K562 (cell line): Measurements from ENCODE around the gene ASXL2. TPM values are rescaled to one million over a fixed set of nuclear protein-coding genes. Genes with fewer than 3 reads are reported as not detected.

Experiments used
- ATAC-seq: fragments of 200-7000 bp; cut with Tn5 transposase; 3 replicates; pipeline ENCODE4 v1.9.1; 2020; ENCODE audit warnings: moderate library complexity
- BruUV-seq: library from RNA; stranded (reverse); fragments of 400-500 nt; replicated peaks from 2 replicates; lab custom pipeline; 2021; lab: Mats Ljungman, UMichigan
- CTCF ChIA-PET: fragments of 300-600 bp; formaldehyde crosslinking; extraction: SDS; loops from one replicate; lab custom pipeline; 2021; ENCODE audit warnings: low intra/inter-chr PET ratio; lab: Yijun Ruan, JAX
- POLR2A ChIA-PET: fragments of 300-600, 350-650 bp; sonication (Branson Sonifier 250); formaldehyde crosslinking; extraction: SDS; loops from one replicate; lab custom pipeline; 2021; ENCODE audit warnings: antibody characterized with exemption, inconsistent platforms; lab: Yijun Ruan, JAX
- DNase-seq, 4 experiments: peaks; one replicate each; pipeline versions ENCODE4 v3.0.0 to v3.0.0-alpha.2; 2011 to 2018; ENCODE audit warnings: low spot score in 3 of 4, mixed read lengths in 3 of 4; ENCODE audit errors: extremely low read depth in 1 of 4
- FAIRE-seq: peaks from 2 replicates; lab custom pipeline; 2011; peaks lifted over from hg19 to GRCh38; lab: Jason Lieb, UNC
- H2AFZ ChIP-seq: 2 replicates; pipeline ENCODE4 v1.6.0; 2011; ENCODE audit warnings: low read depth, low read length, control low read depth, inconsistent platforms
- H3K27ac ChIP-seq: fragments of 200-600 bp; 3 replicates; pipeline ENCODE4 v1.8.0; 2011; ENCODE audit warnings: low read depth, mild to moderate bottlenecking, control low read depth, inconsistent platforms, low read length, moderate library complexity, mixed read lengths; ENCODE audit errors: extremely low read depth
- H3K27me3 ChIP-seq, 2 experiments: fragments of 300-600 bp in 1 of 2; 2 replicates in 1 of 2; 3 replicates in 1 of 2; pipeline versions ENCODE4 v1.6.0 to v1.8.0; 2011; ENCODE audit warnings: inconsistent platforms in 2 of 2, low read length in 2 of 2, mild to moderate bottlenecking in 1 of 2, mixed read lengths in 1 of 2, moderate library complexity in 1 of 2; ENCODE audit not compliant: control insufficient read depth in 2 of 2, insufficient read depth in 2 of 2
- H3K36me3 ChIP-seq: fragments of 300-600 bp; 3 replicates; pipeline ENCODE4 v1.8.0; 2011; ENCODE audit warnings: mild to moderate bottlenecking, low read length, inconsistent platforms; ENCODE audit not compliant: control insufficient read depth, insufficient read depth
- H3K4me1 ChIP-seq, 2 experiments: fragments of 200-600 bp in 1 of 2; replicated peaks in 1 of 2; 2 replicates in 1 of 2; 3 replicates in 1 of 2; pipeline versions ENCODE4 v1.5.1 to v1.8.0; 2011; ENCODE audit warnings: inconsistent platforms in 2 of 2, low read length in 2 of 2, mild to moderate bottlenecking in 1 of 2, mixed read lengths in 1 of 2, moderate library complexity in 1 of 2; ENCODE audit not compliant: control insufficient read depth in 2 of 2, insufficient read depth in 2 of 2
- H3K4me2 ChIP-seq: 2 replicates; pipeline ENCODE4 v1.6.1; 2011; ENCODE audit warnings: low read length, control low read depth, inconsistent platforms, mixed read lengths; ENCODE audit not compliant: insufficient read depth
- H3K4me3 ChIP-seq: fragments of 200-600 bp; sonication (generic), shearing (Covaris generic); 2 replicates; pipeline ENCODE4 v1.5.1; 2016; ENCODE audit warnings: control low read depth, inconsistent platforms
- H3K79me2 ChIP-seq: fragments of 200-600 bp; 3 replicates; pipeline ENCODE4 v1.8.0; 2011; ENCODE audit warnings: low read length, inconsistent platforms; ENCODE audit not compliant: control insufficient read depth, insufficient read depth
- H3K9ac ChIP-seq, 2 experiments: 2 replicates each; pipeline versions ENCODE4 v1.6.0 to v1.6.1; 2011; ENCODE audit warnings: low read depth in 2 of 2, low read length in 2 of 2, control low read depth in 1 of 2, inconsistent platforms in 1 of 2, mild to moderate bottlenecking in 1 of 2, mixed read lengths in 1 of 2; ENCODE audit not compliant: insufficient read depth in 1 of 2
- H3K9me1 ChIP-seq: one replicate; pipeline ENCODE4 v1.6.0; 2011; ENCODE audit warnings: inconsistent platforms, mild to moderate bottlenecking, low read length, moderate library complexity; ENCODE audit not compliant: control insufficient read depth, insufficient read depth
- H3K9me3 ChIP-seq: replicated peaks from 2 replicates; pipeline ENCODE4 v1.5.1; 2011; ENCODE audit warnings: low read depth, low read length, inconsistent platforms; ENCODE audit not compliant: control insufficient read depth, insufficient read depth
- H4K20me1 ChIP-seq: replicated peaks from 2 replicates; pipeline ENCODE4 v1.6.1; 2011; ENCODE audit warnings: low read length, inconsistent platforms, mixed read lengths; ENCODE audit not compliant: control insufficient read depth, insufficient read depth
- CBX8 ChIP-seq: fragments of 200-600 bp; sonication (generic); IDR thresholded peaks from 2 replicates; pipeline ENCODE4 v1.6.1; 2012; ENCODE audit warnings: borderline replicate concordance, mixed run types, low read depth, mild to moderate bottlenecking, moderate library complexity, mixed read lengths, low read length, control low read depth, inconsistent platforms; ENCODE audit not compliant: poor library complexity, severe bottlenecking; ENCODE audit errors: extremely low read depth
- CCAR2 ChIP-seq: fragments of 200-400 bp; formaldehyde crosslinking; IDR thresholded peaks from 2 replicates; pipeline ENCODE4 v1.6.1; 2017; ENCODE audit warnings: mild to moderate bottlenecking, low read depth, low read length
- ILK ChIP-seq: fragments of 450-650 bp; IDR thresholded peaks from 2 replicates; pipeline ENCODE4 v1.6.1; 2016; ENCODE audit warnings: missing genetic modification characterization, low read depth, mild to moderate bottlenecking, missing compliant biosample characterization, moderate library complexity, borderline replicate concordance
- RCOR1 ChIP-seq, 2 experiments: IDR thresholded peaks; 2 replicates each; pipeline ENCODE4 v1.6.1; 2012; ENCODE audit warnings: low read depth in 2 of 2, low read length in 2 of 2, borderline replicate concordance in 1 of 2, improper control_type of control experiment in 1 of 2
- SOX6 ChIP-seq: fragments of 450-650 bp; IDR thresholded peaks from 2 replicates; pipeline ENCODE4 v1.6.1; 2014; ENCODE audit warnings: mild to moderate bottlenecking
- TAL1 ChIP-seq: fragments of 450-650 bp; IDR thresholded peaks from 2 replicates; pipeline ENCODE4 v1.6.1; 2016; ENCODE audit warnings: mild to moderate bottlenecking
- U2AF1 ChIP-seq: fragments of 200-400 bp; formaldehyde crosslinking; optimal IDR thresholded peaks from 2 replicates; pipeline ENCODE3; 2017; ENCODE audit warnings: mild to moderate bottlenecking, low read depth, low read length, moderate library complexity
- ZNF146 ChIP-seq: IDR thresholded peaks from one replicate; pipeline ENCODE4 v1.6.1; 2018; ENCODE audit warnings: missing compliant biosample characterization; ENCODE audit not compliant: unreplicated experiment
- ZNF239 ChIP-seq: fragments of 250-450 bp; sonication (Bioruptor Pico); IDR thresholded peaks from 2 replicates; pipeline ENCODE4 v1.4.0; 2020; ENCODE audit warnings: mild to moderate bottlenecking
- ZNF785 ChIP-seq: fragments of 250-450 bp; sonication (Bioruptor Pico); IDR thresholded peaks from 2 replicates; pipeline ENCODE4 v1.4.0; 2020; ENCODE audit warnings: mild to moderate bottlenecking
- ZZZ3 ChIP-seq: fragments of 450-650 bp; IDR thresholded peaks from 2 replicates; pipeline ENCODE4 v1.6.1; 2016; ENCODE audit warnings: antibody characterized with exemption, mild to moderate bottlenecking, moderate library complexity
- WGBS: fragments of 100-300 bp; shearing (Covaris generic); methylation state at CpG from one replicate; pipeline ENCODE4 v1.1.6; 2016; ENCODE audit warnings: low coverage, mixed read lengths; ENCODE audit not compliant: insufficient coverage; ENCODE audit errors: missing lambda C conversion rate; 5-methylcytosine and 5-hydroxymethylcytosine counted together
- in situ Hi-C: fragments of 300-500 bp; cut with MboI; formaldehyde crosslinking; loops from 4 replicates; pipeline ENCODE4 v1.15.0; 2018; ENCODE audit warnings: inconsistent platforms, mixed read lengths
- intact Hi-C: fragments of 100-400 bp; cut with micrococcal nuclease; formaldehyde crosslinking; loops from 2 replicates; pipeline ENCODE4 v1.14.2; 2022
- polyA plus RNA-seq, 8 experiments: library from polyadenylated mRNA; depleted of rRNA in 4 of 8; stranded (reverse) in 5 of 8; unstranded in 3 of 8; fragments of >200 nt; fragmentation: Nextera tagmentation in 2 of 8; fragmentation: Illumina TruSeq in 1 of 8; extraction: Ambion mirVana in 2 of 8; extraction: Trizol in 1 of 8; gene quantifications; 2 replicates each; pipeline versions ENCODE4 v1.2.1 to v1.2.3, GENCODE V29; 2011 to 2014; ENCODE audit warnings: inconsistent platforms in 1 of 8, missing spikeins in 1 of 8
- total RNA-seq, 7 experiments: library from RNA; depleted of rRNA in 6 of 7; stranded (reverse); fragments of >200 nt in 6 of 7; fragmentation: Illumina TruSeq in 2 of 7; extraction: Trizol in 2 of 7; gene quantifications; 2 replicates each; pipeline versions ENCODE4 v1.2.1 to v1.2.3, GENCODE V29; 2011 to 2021; ENCODE audit warnings: low replicate concordance in 1 of 7
- TF ChIP-seq, protein P1 (sequence below), 2 experiments: fragments of 450-650 bp in 1 of 2; IDR thresholded peaks; 2 replicates each; pipeline ENCODE4 v1.6.1; 2011 to 2017; ENCODE audit warnings: low read depth in 2 of 2, antibody characterized with exemption in 1 of 2, borderline replicate concordance in 1 of 2, low read length in 1 of 2, mild to moderate bottlenecking in 1 of 2, mixed read lengths in 1 of 2; ENCODE audit not compliant: control insufficient read depth in 1 of 2

ASXL2 gene
- total and polyA plus RNA-seq, 9 of the 15 experiments (the other 6 are each of a cell fraction or from before 2014, with no cell fraction given): 2.2 to 25.9 (median 9.0) TPM

DNA sequence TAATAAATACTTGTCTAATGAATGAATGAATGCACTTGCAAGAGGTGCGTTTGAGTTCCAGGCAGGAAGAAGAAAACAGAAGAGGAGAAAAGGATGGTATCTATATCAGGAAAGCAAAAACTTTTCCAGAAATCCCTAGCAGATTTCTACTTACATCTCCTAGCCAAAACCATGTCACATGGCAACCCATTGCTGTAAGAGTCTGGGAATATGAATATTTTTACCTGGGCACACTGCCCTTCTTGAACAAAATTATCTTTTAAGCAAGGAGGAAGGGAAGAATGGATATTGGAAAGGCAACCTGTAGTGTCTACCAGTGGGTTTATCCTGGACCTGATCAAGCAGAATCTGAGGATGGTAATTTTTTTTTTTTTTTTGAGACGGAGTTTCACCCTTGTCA lies 44.2 kb upstream of the ASXL2 start:
- H3K79me2 ChIP-seq: no peaks in the 10 kb centered on the region
- ATAC-seq (no peak), FAIRE-seq (no peak), DNase-seq (no peak)
- no TSS peak for BruUV-seq
- POLR2A ChIA-PET: interaction anchor here (0.6 to 1.4 kb wide), 2 partner anchors 18 to 44 kb away, joined by 3 to 6 read pairs; partner anchors contain the start of gene ASXL2
- no peak overlapping the region for H3K27ac ChIP-seq
- no peak overlapping the region for H3K9ac ChIP-seq
- in situ Hi-C loops (no loop called here), intact Hi-C loops (no loop called here)
- TF ChIP-seq ILK: no peak
- TF ChIP-seq ZZZ3: no peak
- TF ChIP-seq U2AF1: no peak
- TF ChIP-seq ZNF239 (CRISPR knock-in tag): no peak
- H3K36me3 ChIP-seq: no peaks in the 10 kb centered on the region
- no peaks in the 10 kb centered on the region for H4K20me1 ChIP-seq
- peaks cover 15 to 27% of the 10 kb centered on the region in 2 experiments; a peak in 4 of 5 replicates for H3K27me3 ChIP-seq
- no peak overlapping the region for H3K4me3 ChIP-seq
- CTCF ChIA-PET: no interaction called here
- no peaks in the 10 kb centered on the region for H3K9me3 ChIP-seq
- 12% methylated on average over 2 of the region's 2 CpGs for WGBS
- no peak overlapping the region for H3K4me2 ChIP-seq
- H2AFZ ChIP-seq: no peak overlapping the region
- H3K9me1 ChIP-seq: no peaks in the 10 kb centered on the region
- H3K4me1 ChIP-seq: no peaks in the 10 kb centered on the region; a peak in 1 of 5 replicates

DNA sequence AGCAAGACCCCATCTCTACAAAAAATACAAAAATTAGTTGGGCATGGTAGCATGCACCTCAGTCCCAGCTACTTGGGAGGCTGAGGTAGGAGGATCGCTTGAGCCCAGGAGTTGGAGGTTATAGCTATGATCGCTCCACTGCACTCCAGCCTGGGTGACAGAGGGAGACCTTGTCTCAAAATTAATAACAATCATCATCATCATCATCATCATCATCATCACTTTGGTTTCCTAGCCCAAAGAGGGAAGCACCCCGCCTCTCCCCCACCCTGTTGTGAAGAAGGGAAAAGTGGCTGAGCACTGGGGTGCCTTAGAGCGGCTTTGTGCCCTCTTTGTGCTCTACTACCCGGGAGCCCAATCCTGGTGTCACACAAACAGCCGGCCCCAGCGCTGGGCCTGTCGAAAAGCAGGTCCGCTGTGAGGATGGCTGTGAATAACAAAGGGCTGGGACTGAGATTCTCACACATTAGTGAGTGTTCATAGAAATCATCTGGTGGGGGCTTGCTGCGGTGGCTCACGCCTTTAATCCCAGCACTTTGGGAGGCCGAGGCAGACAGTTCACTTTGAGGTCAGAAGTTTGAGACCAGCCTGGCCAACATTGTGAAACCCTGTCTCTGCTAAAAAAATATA lies 42.6 kb upstream of the ASXL2 start:
- H2AFZ ChIP-seq: no peak overlapping the region
- BruUV-seq: no TSS peak
- no peak overlapping the region for H3K27ac ChIP-seq
- in situ Hi-C loops: no loop called here
- H3K4me1 ChIP-seq: no peaks in the 10 kb centered on the region; a peak in 1 of 5 replicates
- FAIRE-seq: no peak
- no peaks in the 10 kb centered on the region for H3K9me3 ChIP-seq
- no peaks in the 10 kb centered on the region for H4K20me1 ChIP-seq
- no peaks in the 10 kb centered on the region for H3K36me3 ChIP-seq
- no peak overlapping the region for H3K4me3 ChIP-seq
- DNase-seq: peak in 1 of 4 experiments; percentile 4
- no peak overlapping the region for H3K4me2 ChIP-seq
- WGBS: 13% methylated on average over 12 of the region's 12 CpGs
- CTCF ChIA-PET: no interaction called here
- intact Hi-C loops: no loop called here
- no peak for TF ChIP-seq TAL1
- no peak for TF ChIP-seq CCAR2
- no peak for TF ChIP-seq CBX8
- no peak for TF ChIP-seq ZNF146 (CRISPR knock-in tag)
- TF ChIP-seq ZNF785 (CRISPR knock-in tag): no peak
- TF ChIP-seq, protein P1, sequence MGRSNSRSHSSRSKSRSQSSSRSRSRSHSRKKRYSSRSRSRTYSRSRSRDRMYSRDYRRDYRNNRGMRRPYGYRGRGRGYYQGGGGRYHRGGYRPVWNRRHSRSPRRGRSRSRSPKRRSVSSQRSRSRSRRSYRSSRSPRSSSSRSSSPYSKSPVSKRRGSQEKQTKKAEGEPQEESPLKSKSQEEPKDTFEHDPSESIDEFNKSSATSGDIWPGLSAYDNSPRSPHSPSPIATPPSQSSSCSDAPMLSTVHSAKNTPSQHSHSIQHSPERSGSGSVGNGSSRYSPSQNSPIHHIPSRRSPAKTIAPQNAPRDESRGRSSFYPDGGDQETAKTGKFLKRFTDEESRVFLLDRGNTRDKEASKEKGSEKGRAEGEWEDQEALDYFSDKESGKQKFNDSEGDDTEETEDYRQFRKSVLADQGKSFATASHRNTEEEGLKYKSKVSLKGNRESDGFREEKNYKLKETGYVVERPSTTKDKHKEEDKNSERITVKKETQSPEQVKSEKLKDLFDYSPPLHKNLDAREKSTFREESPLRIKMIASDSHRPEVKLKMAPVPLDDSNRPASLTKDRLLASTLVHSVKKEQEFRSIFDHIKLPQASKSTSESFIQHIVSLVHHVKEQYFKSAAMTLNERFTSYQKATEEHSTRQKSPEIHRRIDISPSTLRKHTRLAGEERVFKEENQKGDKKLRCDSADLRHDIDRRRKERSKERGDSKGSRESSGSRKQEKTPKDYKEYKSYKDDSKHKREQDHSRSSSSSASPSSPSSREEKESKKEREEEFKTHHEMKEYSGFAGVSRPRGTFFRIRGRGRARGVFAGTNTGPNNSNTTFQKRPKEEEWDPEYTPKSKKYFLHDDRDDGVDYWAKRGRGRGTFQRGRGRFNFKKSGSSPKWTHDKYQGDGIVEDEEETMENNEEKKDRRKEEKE (IDR thresholded peaks at IDR 0.05; ENCODE audit: borderline replicate concordance in 1 of 2, control insufficient read depth in 1 of 2, low read depth in 2 of 2, low read length in 1 of 2): no peak
- no peak for TF ChIP-seq RCOR1 (IDR thresholded peaks at IDR 0.05; ENCODE audit: borderline replicate concordance in 1 of 2, low read depth in 2 of 2, low read length in 2 of 2)
- no peak for TF ChIP-seq SOX6
- no peaks in the 10 kb centered on the region for H3K79me2 ChIP-seq
- no peak for ATAC-seq
- no peak overlapping the region for H3K9ac ChIP-seq
- POLR2A ChIA-PET: interaction anchor here (0.6 to 0.7 kb wide), 2 partner anchors 18 to 58 kb away, joined by 3 read pairs; no protein-coding TSS in a partner anchor
- no peaks in the 10 kb centered on the region for H3K9me1 ChIP-seq
- peaks cover 15 to 27% of the 10 kb centered on the region in 2 experiments; a peak in 4 of 5 replicates for H3K27me3 ChIP-seq
